Measurements from ENCODE around the gene SMOC2. TPM values are rescaled to one million over a fixed set of nuclear protein-coding genes. Genes with fewer than 3 reads are reported as not detected.

SMOC2 gene
- total RNA-seq, 1 experiment from 2014 or later, result 0.42 TPM

- TF ChIP-seq CEBPB (IDR thresholded peaks at IDR 0.05; ENCODE audit: low read depth) (no peak), TCF7L2 (IDR thresholded peaks at IDR 0.05; ENCODE audit: borderline replicate concordance, extremely low read depth, insufficient read depth, insufficient read length) (no peak)
Measured at GRCh38 chr6:168717491-168717890, 276.5 kb downstream of the SMOC2 start (continued).

Other genes starting within 250 kb of the SMOC2 start
- not detected for gene DACT2, start 121.4 kb upstream of the SMOC2 start, total RNA-seq (2021; ENCODE audit: unreplicated experiment)